Embryonic facial prominence (tissue), 1 donor: ENCODE measurements around the gene CCDC9B.

Experiments used
- DNase-seq: peaks from one replicate; pipeline ENCODE4 v3.0.0-alpha.2; 2016; ENCODE audit errors: extremely low spot score

Gene CCDC9B

GRCh38 chr15:40345867-40346578, 5.3 kb upstream of the CCDC9B start:
- no peak for DNase-seq

- DNase-seq = no peak
Measured at GRCh38 chr15:40345225-40345866, 4.6 kb upstream of the CCDC9B start.

GRCh38 chr15:40344631-40345120, 3.9 kb upstream of the CCDC9B start:
- DNase-seq = no peak

- no peak for DNase-seq
Measured at GRCh38 chr15:40344217-40344616, 3.5 kb upstream of the CCDC9B start.

GRCh38 chr15:40343512-40343911, 2.8 kb upstream of the CCDC9B start:
- no peak for DNase-seq

- no peak for DNase-seq
Measured at GRCh38 chr15:40342416-40343320, 1.9 kb upstream of the CCDC9B start.

- DNase-seq = no peak
Measured at GRCh38 chr15:40340038-40340739, 550 bp downstream of the CCDC9B start.

GRCh38 chr15:40339621-40339945, 1.2 kb downstream of the CCDC9B start:
- DNase-seq = no peak

GRCh38 chr15:40338921-40339620, 1.7 kb downstream of the CCDC9B start:
- no peak for DNase-seq

- DNase-seq = no peak
Measured at GRCh38 chr15:40338041-40338657, 2.6 kb downstream of the CCDC9B start.

GRCh38 chr15:40337597-40337996, 3.1 kb downstream of the CCDC9B start:
- no peak for DNase-seq

GRCh38 chr15:40336744-40337122, 4.0 kb downstream of the CCDC9B start:
- no peak for DNase-seq

- DNase-seq = no peak
Measured at GRCh38 chr15:40335938-40336743, 4.6 kb downstream of the CCDC9B start.

- no peak for DNase-seq
Measured at GRCh38 chr15:40334941-40335795, 5.6 kb downstream of the CCDC9B start.

- no peak for DNase-seq
Measured at GRCh38 chr15:40334541-40334940, 6.2 kb downstream of the CCDC9B start.

- DNase-seq = no peak
Measured at GRCh38 chr15:40333922-40334492, 6.7 kb downstream of the CCDC9B start.

- no peak for DNase-seq
Measured at GRCh38 chr15:40332113-40332781, 8.5 kb downstream of the CCDC9B start.

- DNase-seq = no peak
Measured at GRCh38 chr15:40331637-40332036, 9.1 kb downstream of the CCDC9B start.
